Ishikawa (cell line): ENCODE results near the gene PLD1.

Source experiments
- CEBPB ChIP-seq: IDR thresholded peaks from 2 replicates; pipeline ENCODE4 v1.6.1; 2012
- CREB1 ChIP-seq: IDR thresholded peaks from 2 replicates; pipeline ENCODE4 v1.6.1; 2012; ENCODE audit warnings: low read depth
- EGR1 ChIP-seq: IDR thresholded peaks from 2 replicates; pipeline ENCODE4 v1.6.1; 2012
- EP300 ChIP-seq: IDR thresholded peaks from 2 replicates; pipeline ENCODE4 v1.6.1; 2012; ENCODE audit warnings: borderline replicate concordance
- FOXM1 ChIP-seq: IDR thresholded peaks from 2 replicates; pipeline ENCODE4 v1.6.1; 2012; ENCODE audit warnings: low read depth, borderline replicate concordance
- NFIC ChIP-seq: IDR thresholded peaks from 2 replicates; pipeline ENCODE4 v1.6.1; 2012
- RAD21 ChIP-seq: IDR thresholded peaks from 2 replicates; pipeline ENCODE4 v1.6.1; 2012; ENCODE audit warnings: low read depth
- TAF1 ChIP-seq: IDR thresholded peaks from 2 replicates; pipeline ENCODE4 v1.6.1; 2012; ENCODE audit warnings: low read depth, mild to moderate bottlenecking
- TCF12 ChIP-seq: IDR thresholded peaks from 2 replicates; pipeline ENCODE4 v1.6.1; 2012; ENCODE audit warnings: low read depth
- TEAD4 ChIP-seq: IDR thresholded peaks from 2 replicates; pipeline ENCODE4 v1.6.1; 2012
- YY1 ChIP-seq: IDR thresholded peaks from 2 replicates; pipeline ENCODE4 v1.6.1; 2012; ENCODE audit warnings: low read depth
- ZBTB7A ChIP-seq: IDR thresholded peaks from 2 replicates; pipeline ENCODE4 v1.6.1; 2012; ENCODE audit warnings: low read depth
- TF ChIP-seq, protein P1 (sequence below): IDR thresholded peaks from 2 replicates; pipeline ENCODE4 v1.6.1; 2012
- TF ChIP-seq, protein P2 (sequence below): IDR thresholded peaks from 2 replicates; pipeline ENCODE4 v1.6.1; 2012
- TF ChIP-seq, protein P3 (sequence below): IDR thresholded peaks from 2 replicates; pipeline ENCODE4 v1.6.1; 2012; ENCODE audit warnings: low read depth, mild to moderate bottlenecking

The PLD1 gene

DNA sequence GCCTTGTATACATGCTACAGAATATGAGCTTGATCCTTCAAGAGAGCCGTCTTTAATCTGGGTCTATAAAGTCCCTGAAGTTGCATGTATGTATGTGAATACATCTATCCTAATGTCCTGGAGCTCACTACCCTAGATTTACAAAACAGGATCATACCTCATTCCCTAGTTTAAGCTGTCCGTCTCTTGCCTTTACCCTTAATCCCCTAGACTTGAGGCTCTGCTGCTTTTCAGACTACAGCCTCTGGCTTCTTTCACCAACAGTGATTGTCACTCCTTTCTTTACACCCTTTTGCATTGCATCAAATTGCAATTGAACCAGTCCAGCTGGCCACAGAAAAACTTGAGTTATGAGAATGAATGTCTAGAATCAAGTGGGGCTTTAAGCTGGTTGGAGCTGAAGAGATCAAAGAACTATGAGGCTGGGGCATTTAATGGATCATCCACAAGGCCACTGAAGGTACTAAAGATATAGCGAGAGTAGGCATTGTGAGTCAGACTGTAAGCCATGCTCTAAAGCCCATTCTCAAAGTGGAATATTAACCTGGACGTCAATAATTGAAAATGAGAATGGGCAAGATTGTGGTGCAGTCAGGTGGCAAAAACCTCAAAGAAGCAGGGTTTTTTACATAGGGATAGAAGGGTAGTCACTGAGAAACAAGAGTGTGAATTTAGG is 12.3 kb upstream of the PLD1 start:
- TF ChIP-seq, protein P1, sequence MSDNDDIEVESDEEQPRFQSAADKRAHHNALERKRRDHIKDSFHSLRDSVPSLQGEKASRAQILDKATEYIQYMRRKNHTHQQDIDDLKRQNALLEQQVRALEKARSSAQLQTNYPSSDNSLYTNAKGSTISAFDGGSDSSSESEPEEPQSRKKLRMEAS = no peak
- TF ChIP-seq TEAD4 (no peak), CEBPB (no peak), EP300 (no peak), NFIC (no peak), EGR1 (no peak), TCF12 (no peak), FOXM1 (no peak), CREB1 (no peak), RAD21 (no peak), YY1 (no peak), TAF1 (no peak), ZBTB7A (no peak)
- TF ChIP-seq, protein P2, sequence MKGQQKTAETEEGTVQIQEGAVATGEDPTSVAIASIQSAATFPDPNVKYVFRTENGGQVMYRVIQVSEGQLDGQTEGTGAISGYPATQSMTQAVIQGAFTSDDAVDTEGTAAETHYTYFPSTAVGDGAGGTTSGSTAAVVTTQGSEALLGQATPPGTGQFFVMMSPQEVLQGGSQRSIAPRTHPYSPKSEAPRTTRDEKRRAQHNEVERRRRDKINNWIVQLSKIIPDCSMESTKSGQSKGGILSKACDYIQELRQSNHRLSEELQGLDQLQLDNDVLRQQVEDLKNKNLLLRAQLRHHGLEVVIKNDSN = no peak
- TF ChIP-seq, protein P3, sequence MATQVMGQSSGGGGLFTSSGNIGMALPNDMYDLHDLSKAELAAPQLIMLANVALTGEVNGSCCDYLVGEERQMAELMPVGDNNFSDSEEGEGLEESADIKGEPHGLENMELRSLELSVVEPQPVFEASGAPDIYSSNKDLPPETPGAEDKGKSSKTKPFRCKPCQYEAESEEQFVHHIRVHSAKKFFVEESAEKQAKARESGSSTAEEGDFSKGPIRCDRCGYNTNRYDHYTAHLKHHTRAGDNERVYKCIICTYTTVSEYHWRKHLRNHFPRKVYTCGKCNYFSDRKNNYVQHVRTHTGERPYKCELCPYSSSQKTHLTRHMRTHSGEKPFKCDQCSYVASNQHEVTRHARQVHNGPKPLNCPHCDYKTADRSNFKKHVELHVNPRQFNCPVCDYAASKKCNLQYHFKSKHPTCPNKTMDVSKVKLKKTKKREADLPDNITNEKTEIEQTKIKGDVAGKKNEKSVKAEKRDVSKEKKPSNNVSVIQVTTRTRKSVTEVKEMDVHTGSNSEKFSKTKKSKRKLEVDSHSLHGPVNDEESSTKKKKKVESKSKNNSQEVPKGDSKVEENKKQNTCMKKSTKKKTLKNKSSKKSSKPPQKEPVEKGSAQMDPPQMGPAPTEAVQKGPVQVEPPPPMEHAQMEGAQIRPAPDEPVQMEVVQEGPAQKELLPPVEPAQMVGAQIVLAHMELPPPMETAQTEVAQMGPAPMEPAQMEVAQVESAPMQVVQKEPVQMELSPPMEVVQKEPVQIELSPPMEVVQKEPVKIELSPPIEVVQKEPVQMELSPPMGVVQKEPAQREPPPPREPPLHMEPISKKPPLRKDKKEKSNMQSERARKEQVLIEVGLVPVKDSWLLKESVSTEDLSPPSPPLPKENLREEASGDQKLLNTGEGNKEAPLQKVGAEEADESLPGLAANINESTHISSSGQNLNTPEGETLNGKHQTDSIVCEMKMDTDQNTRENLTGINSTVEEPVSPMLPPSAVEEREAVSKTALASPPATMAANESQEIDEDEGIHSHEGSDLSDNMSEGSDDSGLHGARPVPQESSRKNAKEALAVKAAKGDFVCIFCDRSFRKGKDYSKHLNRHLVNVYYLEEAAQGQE = no peak

DNA sequence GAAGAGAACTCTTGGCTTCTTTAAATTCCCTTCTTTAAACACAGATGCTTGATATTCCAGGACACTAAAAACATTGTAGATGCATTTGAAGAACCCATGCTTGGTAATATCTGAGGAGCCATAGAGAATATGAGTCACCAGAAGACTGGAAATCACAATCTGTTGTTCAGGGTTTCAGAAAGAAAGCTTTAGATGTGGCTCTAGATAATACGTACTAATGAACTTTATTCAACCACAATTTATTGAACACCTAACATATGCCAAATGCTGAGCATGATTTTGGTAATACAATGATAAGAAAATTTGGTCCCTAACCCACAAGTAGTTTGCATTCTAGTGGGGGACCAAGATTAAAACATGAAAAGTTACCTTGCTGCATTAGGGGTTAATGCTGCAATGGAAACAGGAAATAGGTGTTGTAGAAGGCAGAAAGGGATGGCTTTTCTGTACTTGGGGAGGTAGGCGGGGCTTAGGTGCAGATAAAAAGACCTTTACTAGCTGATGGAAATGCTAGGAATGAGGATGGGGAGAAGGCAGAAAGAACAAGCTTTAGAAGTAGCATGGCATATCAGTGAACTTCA is 11.6 kb upstream of the PLD1 start:
- no peak for TF ChIP-seq RAD21
- no peak for TF ChIP-seq EGR1
- no peak for TF ChIP-seq NFIC
- TF ChIP-seq TAF1 = no peak
- no peak for TF ChIP-seq YY1
- no peak for TF ChIP-seq TCF12
- no peak for TF ChIP-seq FOXM1
- no peak for TF ChIP-seq CEBPB
- TF ChIP-seq TEAD4 = no peak
- no peak for TF ChIP-seq ZBTB7A
- TF ChIP-seq, protein P2 = no peak
- TF ChIP-seq EP300 = no peak
- TF ChIP-seq, protein P3 = no peak
- no peak for TF ChIP-seq CREB1
- TF ChIP-seq, protein P1 = no peak

DNA sequence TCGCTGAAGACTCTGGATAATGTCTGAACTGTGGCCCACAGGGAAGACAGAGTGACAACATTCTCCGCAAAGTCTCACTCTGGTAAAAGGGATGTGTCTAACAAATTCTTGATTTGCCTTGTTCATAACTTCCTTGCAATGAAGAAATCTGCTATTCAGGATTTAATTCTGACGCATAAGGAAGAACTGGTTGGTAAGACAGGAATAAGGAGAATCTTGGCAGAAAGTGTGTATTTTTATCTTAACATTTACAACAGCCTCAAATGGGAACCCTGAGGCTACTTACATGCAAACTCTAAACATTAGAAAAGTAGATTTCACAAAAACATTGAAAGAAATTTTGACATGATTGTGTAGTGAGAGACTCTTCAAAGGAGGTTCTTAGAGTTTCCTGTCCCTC is 10.8 kb upstream of the PLD1 start:
- no peak for TF ChIP-seq CEBPB
- no peak for TF ChIP-seq TCF12
- TF ChIP-seq TAF1 = no peak
- TF ChIP-seq CREB1 = no peak
- TF ChIP-seq ZBTB7A = no peak
- no peak for TF ChIP-seq TEAD4
- no peak for TF ChIP-seq EP300
- TF ChIP-seq, protein P3 = no peak
- TF ChIP-seq RAD21 = no peak
- TF ChIP-seq, protein P1 = no peak
- TF ChIP-seq, protein P2 = no peak
- no peak for TF ChIP-seq YY1
- TF ChIP-seq NFIC = no peak
